IMR-90 (cell line): ENCODE results near the gene OGDHL. TPM values are rescaled to one million over a fixed set of nuclear protein-coding genes. Genes with fewer than 3 reads are reported as not detected.

Experiments used
- ATAC-seq: fragments of 200-7000 bp; cut with Tn5 transposase; 2 replicates; pipeline ENCODE4 v1.9.1; 2020; ENCODE audit warnings: low read depth, mild to moderate bottlenecking, moderate library complexity
- BruUV-seq: library from RNA; stranded (reverse); fragments of 400-500 nt; replicated peaks from 2 replicates; lab custom pipeline; 2021; lab: Mats Ljungman, UMichigan
- CTCF ChIA-PET: fragments of 300-600 bp; formaldehyde crosslinking; extraction: SDS; loops from one replicate; lab custom pipeline; 2021; ENCODE audit warnings: antibody characterized with exemption; lab: Yijun Ruan, JAX
- POLR2A ChIA-PET: fragments of 300-600 bp; sonication (Branson Sonifier 250); formaldehyde crosslinking; loops from one replicate; lab custom pipeline; 2022; ENCODE audit warnings: antibody characterized with exemption; ENCODE audit not compliant: unreplicated experiment; lab: Charles Lee
- DNase-seq: peaks from one replicate; pipeline ENCODE4 v3.0.0; 2013
- H2AFZ ChIP-seq: replicated peaks from 2 replicates; pipeline ENCODE3; 2013; ENCODE audit warnings: low read length, mild to moderate bottlenecking; ENCODE audit not compliant: poor library complexity
- H2AK5ac ChIP-seq: 2 replicates; pipeline ENCODE4 v1.6.1; 2013; ENCODE audit warnings: low read depth, low read length, inconsistent platforms
- H2AK9ac ChIP-seq: replicated peaks from 2 replicates; pipeline ENCODE3; 2013; ENCODE audit warnings: mild to moderate bottlenecking, low read depth, low read length, moderate library complexity; ENCODE audit not compliant: poor library complexity
- H2BK120ac ChIP-seq: 2 replicates; pipeline ENCODE4 v1.6.1; 2013; ENCODE audit warnings: low read depth, low read length, inconsistent platforms
- H2BK15ac ChIP-seq: 3 replicates; pipeline ENCODE4 v1.6.1; 2013; ENCODE audit warnings: low read depth, low read length, inconsistent platforms
- H2BK20ac ChIP-seq: 2 replicates; pipeline ENCODE4 v1.6.1; 2013; ENCODE audit warnings: low read depth, mild to moderate bottlenecking, inconsistent platforms, low read length, moderate library complexity
- H2BK5ac ChIP-seq: 2 replicates; pipeline ENCODE4 v1.6.1; 2013; ENCODE audit warnings: mild to moderate bottlenecking, low read depth, low read length, inconsistent platforms; ENCODE audit not compliant: poor library complexity, severe bottlenecking
- H3K14ac ChIP-seq: replicated peaks from 2 replicates; pipeline ENCODE4 v1.6.1; 2013; ENCODE audit warnings: low read depth, low read length, inconsistent platforms
- H3K18ac ChIP-seq: 2 replicates; pipeline ENCODE4 v1.6.1; 2013; ENCODE audit warnings: low read depth, low read length, control low read depth
- H3K23ac ChIP-seq: 2 replicates; pipeline ENCODE4 v1.6.1; 2013; ENCODE audit warnings: low read depth, low read length, inconsistent platforms
- H3K27ac ChIP-seq: 2 replicates; pipeline ENCODE4 v1.5.1; 2013; ENCODE audit warnings: mild to moderate bottlenecking, control low read depth, low read length; ENCODE audit not compliant: insufficient read depth
- H3K27me3 ChIP-seq: 2 replicates; pipeline ENCODE4 v1.6.1; 2013; ENCODE audit warnings: low read length; ENCODE audit not compliant: control insufficient read depth, insufficient read depth
- H3K36me3 ChIP-seq: 2 replicates; pipeline ENCODE4 v1.6.1; 2013; ENCODE audit warnings: low read length, mixed read lengths; ENCODE audit not compliant: control insufficient read depth, insufficient read depth
- H3K4ac ChIP-seq: 2 replicates; pipeline ENCODE4 v1.6.1; 2013; ENCODE audit warnings: low read depth, low read length, inconsistent platforms
- H3K4me1 ChIP-seq: 2 replicates; pipeline ENCODE4 v1.6.1; 2013; ENCODE audit warnings: low read length, mixed read lengths; ENCODE audit not compliant: control insufficient read depth, insufficient read depth
- H3K4me2 ChIP-seq: 2 replicates; pipeline ENCODE4 v1.6.1; 2013; ENCODE audit warnings: low read depth, mild to moderate bottlenecking, control low read depth, low read length, moderate library complexity
- H3K4me3 ChIP-seq: 2 replicates; pipeline ENCODE4 v1.5.1; 2013; ENCODE audit warnings: low read depth, mild to moderate bottlenecking, control low read depth, low read length, moderate library complexity; ENCODE audit not compliant: insufficient read depth
- H3K56ac ChIP-seq: 2 replicates; pipeline ENCODE4 v1.6.1; 2013; ENCODE audit warnings: low read length, inconsistent platforms; ENCODE audit not compliant: insufficient read depth; ENCODE audit errors: extremely low read depth
- H3K79me1 ChIP-seq, 2 experiments: 2 replicates each; pipeline ENCODE4 v1.6.1; 2013; ENCODE audit warnings: low read length in 2 of 2, inconsistent platforms in 1 of 2, low read depth in 1 of 2
- H3K9ac ChIP-seq: 2 replicates; pipeline ENCODE4 v1.6.1; 2013; ENCODE audit warnings: low read depth, low read length, control low read depth
- H3K9me1 ChIP-seq: 2 replicates; pipeline ENCODE4 v1.6.1; 2013; ENCODE audit warnings: low read length, inconsistent platforms; ENCODE audit not compliant: insufficient read depth
- H3K9me3 ChIP-seq: 2 replicates; pipeline ENCODE4 v1.6.1; 2013; ENCODE audit warnings: low read length; ENCODE audit not compliant: control insufficient read depth, insufficient read depth
- H4K20me1 ChIP-seq: 2 replicates; pipeline ENCODE4 v1.6.1; 2013; ENCODE audit warnings: low read length, inconsistent platforms; ENCODE audit not compliant: insufficient read depth
- H4K5ac ChIP-seq: 2 replicates; pipeline ENCODE4 v1.6.1; 2013; ENCODE audit warnings: mild to moderate bottlenecking, low read depth, low read length, control low read depth
- H4K8ac ChIP-seq, 2 experiments: 2 replicates each; pipeline ENCODE4 v1.6.1; 2013; ENCODE audit warnings: low read depth in 2 of 2, low read length in 2 of 2, control low read depth in 1 of 2, inconsistent platforms in 1 of 2
- H4K91ac ChIP-seq: 2 replicates; pipeline ENCODE4 v1.6.1; 2013; ENCODE audit warnings: low read depth, low read length, inconsistent platforms; ENCODE audit not compliant: insufficient read depth
- BHLHE40 ChIP-seq: fragments of 150-350 bp; IDR thresholded peaks from 2 replicates; pipeline ENCODE4 v1.6.1; 2016; ENCODE audit warnings: mild to moderate bottlenecking, low read depth, low read length
- CEBPB ChIP-seq: IDR thresholded peaks from 2 replicates; pipeline ENCODE4 v1.6.1; 2012; ENCODE audit warnings: low read depth, low read length, improper control_type of control experiment
- CHD1 ChIP-seq: IDR thresholded peaks from 2 replicates; pipeline ENCODE4 v1.6.1; 2012; ENCODE audit warnings: low read depth, low read length, improper control_type of control experiment
- CTCF ChIP-seq: conservative IDR thresholded peaks from 2 replicates; pipeline ENCODE4 v1.5.1; 2012; ENCODE audit warnings: mild to moderate bottlenecking, low read depth, low read length, improper control_type of control experiment
- FOS ChIP-seq: fragments of 150-350 bp; IDR thresholded peaks from 2 replicates; pipeline ENCODE4 v1.6.1; 2016; ENCODE audit warnings: low read depth, low read length
- MAZ ChIP-seq: IDR thresholded peaks from 2 replicates; pipeline ENCODE4 v1.6.1; 2012; ENCODE audit warnings: low read depth, mild to moderate bottlenecking, low read length, improper control_type of control experiment, moderate library complexity, borderline replicate concordance
- POLR2A ChIP-seq: IDR thresholded peaks from 2 replicates; pipeline ENCODE4 v1.6.1; 2012; ENCODE audit warnings: mild to moderate bottlenecking, low read depth, low read length
- RAD21 ChIP-seq: IDR thresholded peaks from 2 replicates; pipeline ENCODE4 v1.6.1; 2012; ENCODE audit warnings: low read length, improper control_type of control experiment
- RCOR1 ChIP-seq: IDR thresholded peaks from 2 replicates; pipeline ENCODE4 v1.6.1; 2012; ENCODE audit warnings: mild to moderate bottlenecking, low read length, improper control_type of control experiment; ENCODE audit not compliant: insufficient replicate concordance
- RFX5 ChIP-seq: IDR thresholded peaks from 2 replicates; pipeline ENCODE4 v1.8.0; 2012; ENCODE audit warnings: low read depth, mild to moderate bottlenecking, low read length, moderate library complexity
- SMC3 ChIP-seq: fragments of 150-350 bp; IDR thresholded peaks from 2 replicates; pipeline ENCODE4 v1.6.1; 2016; ENCODE audit warnings: low read depth, mild to moderate bottlenecking, antibody characterized with exemption, low read length, moderate library complexity
- WGBS, 2 experiments: methylation state at CpG; one replicate each; pipeline versions ENCODE4 v1.1.5 to v1.1.7; 2013; ENCODE audit warnings: missing lambda C conversion rate in 2 of 2; ENCODE audit not compliant: insufficient read length in 1 of 2; ENCODE audit errors: extremely low coverage in 2 of 2; 5-methylcytosine and 5-hydroxymethylcytosine counted together
- dilution Hi-C: fragments of 300-500 bp; cut with HindIII; formaldehyde crosslinking; loops from one replicate; pipeline ENCODE4 v1.14.3; 2018; ENCODE audit warnings: low sequenced_read_pairs; ENCODE audit not compliant: unreplicated experiment
- in situ Hi-C: fragments of 300-500 bp; cut with MboI; formaldehyde crosslinking; loops from 3 replicates; pipeline ENCODE4 v1.14.3; 2019; ENCODE audit warnings: low sequenced_read_pairs, inconsistent platforms, mixed read lengths
- intact Hi-C: fragments of 100-400 bp; cut with micrococcal nuclease; formaldehyde crosslinking; loops from 2 replicates; pipeline ENCODE4 v1.10.0; 2022
- polyA plus RNA-seq, 3 experiments: library from polyadenylated mRNA; depleted of rRNA; stranded (reverse); fragments of >200 nt; gene quantifications; 2 replicates each; pipeline ENCODE4 v1.2.3, GENCODE V29; 2012; ENCODE audit warnings: low replicate concordance in 1 of 3
- total RNA-seq: library from RNA; depleted of rRNA; stranded (reverse); fragments of >200 nt; gene quantifications from 2 replicates; pipeline ENCODE4 v1.2.3, GENCODE V29; 2012

OGDHL gene
- total and polyA plus RNA-seq, 2 of the 4 experiments (the other 2 are of a cell fraction) = 0.18 to 0.27 TPM

DNA sequence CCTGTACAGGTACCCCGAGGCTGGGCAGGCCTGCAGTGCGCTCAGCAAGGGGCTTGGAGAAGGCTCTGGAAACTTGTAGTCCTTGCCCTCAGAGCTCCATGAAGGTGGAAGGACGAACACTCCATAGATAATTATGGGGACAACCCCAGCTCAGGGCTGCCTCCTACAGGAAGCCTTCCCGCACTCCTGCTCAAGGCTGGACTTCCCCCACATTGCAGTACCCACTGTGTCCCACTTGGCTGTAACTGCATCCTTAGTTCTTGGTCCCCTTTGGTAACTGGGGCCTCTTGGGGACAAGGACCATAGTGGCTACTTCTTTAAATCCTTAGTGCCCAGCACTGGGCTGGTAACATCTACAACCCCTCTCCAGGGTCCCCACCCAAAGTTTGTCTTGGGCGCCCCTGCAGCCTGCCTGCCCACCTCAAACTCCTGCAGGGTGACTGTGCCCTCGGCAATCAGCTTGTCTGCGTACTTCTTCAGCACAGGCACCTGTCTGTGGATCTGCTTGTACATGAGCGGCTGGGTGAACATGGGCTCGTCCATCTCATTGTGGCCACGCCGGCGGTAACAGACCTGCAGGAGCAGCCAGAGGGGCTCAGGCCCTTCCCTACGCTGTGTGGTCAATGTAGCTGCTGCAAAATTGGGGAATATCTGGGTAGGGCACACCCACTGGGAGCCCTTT, 17.1 kb downstream of the OGDHL start:
- H3K27ac ChIP-seq = no peak overlapping the region
- no peaks in the 10 kb centered on the region for H3K79me1 ChIP-seq
- 77% methylated on average over 4 of the region's 13 CpGs; no CpG with 5 or more reads in 1 of the 2 experiments for WGBS, 2 experiments
- ChIA-PET POLR2A (no interaction called here), CTCF (no interaction called here)
- H3K4me2 ChIP-seq = no peak overlapping the region
- H3K23ac ChIP-seq = no peak overlapping the region
- H2AFZ ChIP-seq = no peak overlapping the region
- no TSS peak for BruUV-seq
- H4K5ac ChIP-seq = no peak overlapping the region
- in situ Hi-C loops (no loop called here), intact Hi-C loops (no loop called here), dilution Hi-C loops (no loop called here)
- no peak overlapping the region for H3K14ac ChIP-seq
- peaks cover 4% of the 10 kb centered on the region for H3K27me3 ChIP-seq
- no peak overlapping the region for H3K9ac ChIP-seq
- no peaks in the 10 kb centered on the region for H3K4me1 ChIP-seq
- ATAC-seq = no peak
- H4K8ac ChIP-seq = no peak overlapping the region
- no peak overlapping the region for H2AK5ac ChIP-seq
- no peak overlapping the region for H2BK120ac ChIP-seq
- H4K20me1 ChIP-seq = no peaks in the 10 kb centered on the region
- TF ChIP-seq FOS = no peak
- no peak for TF ChIP-seq MAZ
- TF ChIP-seq RAD21 = no peak
- TF ChIP-seq RCOR1 = no peak
- no peak for TF ChIP-seq CTCF
- TF ChIP-seq CHD1 = no peak
- no peak for TF ChIP-seq CEBPB
- TF ChIP-seq POLR2A = no peak
- no peak for TF ChIP-seq BHLHE40
- TF ChIP-seq RFX5 = no peak
- no peak for TF ChIP-seq SMC3
- H3K36me3 ChIP-seq = no peaks in the 10 kb centered on the region
- no peak overlapping the region for H2BK20ac ChIP-seq
- H3K18ac ChIP-seq = no peak overlapping the region
- DNase-seq = no peak
- H2BK15ac ChIP-seq = no peak overlapping the region
- no peaks in the 10 kb centered on the region; the same call in 1 of the 2 replicates for H3K9me1 ChIP-seq
- no peak overlapping the region for H4K91ac ChIP-seq
- no peak overlapping the region for H2AK9ac ChIP-seq
- no peaks in the 10 kb centered on the region for H3K9me3 ChIP-seq
- H3K4me3 ChIP-seq = no peak overlapping the region
- H3K4ac ChIP-seq = no peak overlapping the region
- H3K56ac ChIP-seq = no peak overlapping the region
- no peak overlapping the region for H2BK5ac ChIP-seq
